HEK293 (cell line): Measurements from ENCODE around the gene ROPN1L.

ENCODE experiments used
- CTCF ChIA-PET: fragments of 350-600 bp; formaldehyde crosslinking; extraction: SDS; loops from one replicate; lab custom pipeline; 2021; ENCODE audit warnings: antibody characterized with exemption; lab: Yijun Ruan, JAX
- POLR2A ChIA-PET: fragments of 300-600 bp; formaldehyde crosslinking; extraction: SDS; loops from one replicate; lab custom pipeline; 2020; ENCODE audit warnings: antibody characterized with exemption, inconsistent platforms; lab: Yijun Ruan, JAX
- H3K27ac ChIP-seq: fragments of 200-500 bp; sonication (Bioruptor generic); 2 replicates; pipeline ENCODE4 v1.5.1; 2014; ENCODE audit warnings: low read depth, low read length, control low read depth, inconsistent platforms; ENCODE audit errors: extremely low read depth
- H3K36me3 ChIP-seq, 2 experiments: fragments of 200-500 bp in 1 of 2; sonication (Bioruptor generic) in 1 of 2; 1 replicate in 1 of 2; 2 replicates in 1 of 2; pipeline ENCODE4 v1.5.1; 2014 to 2017; ENCODE audit warnings: inconsistent platforms in 2 of 2, low read length in 2 of 2; ENCODE audit not compliant: control insufficient read depth in 2 of 2, insufficient read depth in 1 of 2
- H3K4me1 ChIP-seq: fragments of 200-500 bp; sonication (Bioruptor generic); 2 replicates; pipeline ENCODE4 v1.5.1; 2014; ENCODE audit warnings: mild to moderate bottlenecking, low read length, inconsistent platforms; ENCODE audit not compliant: control insufficient read depth, insufficient read depth
- H3K4me3 ChIP-seq: 2 replicates; pipeline ENCODE4 v1.5.1; 2011; ENCODE audit warnings: low read depth, mild to moderate bottlenecking, control low read depth, low read length, moderate library complexity
- H3K9me3 ChIP-seq: fragments of 200-500 bp; sonication (Bioruptor generic); 2 replicates; pipeline ENCODE4 v1.5.1; 2014; ENCODE audit warnings: low read depth, low read length, inconsistent platforms; ENCODE audit not compliant: control insufficient read depth, insufficient read depth
- GLIS2 ChIP-seq: fragments of 450-650 bp; formaldehyde crosslinking; IDR thresholded peaks from 2 replicates; pipeline ENCODE4 v1.5.1; 2016; ENCODE audit warnings: missing biosample characterization, missing genetic modification characterization
- IKZF3 ChIP-seq: fragments of 450-650 bp; IDR thresholded peaks from 2 replicates; pipeline ENCODE4 v1.5.0; 2018; ENCODE audit warnings: missing biosample characterization, mild to moderate bottlenecking, missing genetic modification characterization, moderate library complexity
- KLF10 ChIP-seq: fragments of 450-650 bp; IDR thresholded peaks from 2 replicates; pipeline ENCODE4 v1.5.1; 2018; ENCODE audit warnings: missing biosample characterization, mild to moderate bottlenecking, missing genetic modification characterization
- TSHZ1 ChIP-seq: fragments of 450-650 bp; formaldehyde crosslinking; IDR thresholded peaks from 2 replicates; pipeline ENCODE4 v1.5.1; 2016; ENCODE audit warnings: missing biosample characterization, missing genetic modification characterization, borderline replicate concordance
- ZBTB20 ChIP-seq: fragments of 450-650 bp; formaldehyde crosslinking; IDR thresholded peaks from 2 replicates; pipeline ENCODE4 v1.5.1; 2016; ENCODE audit warnings: missing biosample characterization, missing genetic modification characterization
- ZEB2 ChIP-seq: fragments of 450-650 bp; formaldehyde crosslinking; IDR thresholded peaks from 2 replicates; pipeline ENCODE4 v1.5.1; 2016; ENCODE audit warnings: missing biosample characterization, missing genetic modification characterization
- ZFP3 ChIP-seq: fragments of 450-650 bp; formaldehyde crosslinking; IDR thresholded peaks from 2 replicates; pipeline ENCODE4 v1.5.1; 2016; ENCODE audit warnings: low read depth, missing biosample characterization, missing genetic modification characterization
- ZFP69B ChIP-seq: fragments of 450-650 bp; formaldehyde crosslinking; IDR thresholded peaks from 2 replicates; pipeline ENCODE4 v1.5.1; 2016; ENCODE audit warnings: missing biosample characterization, missing genetic modification characterization
- ZIC2 ChIP-seq: fragments of 450-650 bp; formaldehyde crosslinking; IDR thresholded peaks from 2 replicates; pipeline ENCODE4 v1.5.1; 2016; ENCODE audit warnings: missing biosample characterization, missing genetic modification characterization
- ZNF10 ChIP-seq: fragments of 450-650 bp; formaldehyde crosslinking; IDR thresholded peaks from 2 replicates; pipeline ENCODE4 v1.5.1; 2017; ENCODE audit warnings: missing biosample characterization, missing genetic modification characterization
- ZNF133 ChIP-seq: fragments of 450-650 bp; formaldehyde crosslinking; IDR thresholded peaks from 2 replicates; pipeline ENCODE4 v1.5.1; 2016; ENCODE audit warnings: missing biosample characterization, missing genetic modification characterization
- ZNF18 ChIP-seq: fragments of 450-650 bp; formaldehyde crosslinking; IDR thresholded peaks from 2 replicates; pipeline ENCODE4 v1.5.1; 2016; ENCODE audit warnings: missing biosample characterization, missing genetic modification characterization
- ZNF2 ChIP-seq: fragments of 450-650 bp; formaldehyde crosslinking; IDR thresholded peaks from 2 replicates; pipeline ENCODE4 v1.5.1; 2016; ENCODE audit warnings: missing biosample characterization, missing genetic modification characterization
- ZNF274 ChIP-seq, 2 experiments: fragments of 200-500 bp in 1 of 2; fragments of 450-650 bp in 1 of 2; sonication (Bioruptor generic) in 1 of 2; formaldehyde crosslinking in 1 of 2; IDR thresholded peaks; 2 replicates each; pipeline versions ENCODE4 v1.5.1 to v1.6.1; 2014 to 2016; ENCODE audit warnings: borderline replicate concordance in 1 of 2, inconsistent platforms in 1 of 2, low read length in 1 of 2, missing biosample characterization in 1 of 2, missing genetic modification characterization in 1 of 2
- ZNF341 ChIP-seq: fragments of 450-650 bp; formaldehyde crosslinking; IDR thresholded peaks from 2 replicates; pipeline ENCODE4; 2016; ENCODE audit warnings: low read depth, missing biosample characterization, missing genetic modification characterization
- ZNF366 ChIP-seq: fragments of 450-650 bp; formaldehyde crosslinking; conservative IDR thresholded peaks from 2 replicates; pipeline ENCODE4 v1.5.1; 2016; ENCODE audit warnings: missing biosample characterization, missing genetic modification characterization
- ZNF37A ChIP-seq: fragments of 450-650 bp; IDR thresholded peaks from 2 replicates; pipeline ENCODE4 v1.5.1; 2018; ENCODE audit warnings: missing biosample characterization, missing genetic modification characterization
- ZNF623 ChIP-seq: fragments of 450-650 bp; formaldehyde crosslinking; IDR thresholded peaks from 2 replicates; pipeline ENCODE4 v1.5.1; 2016; ENCODE audit warnings: missing biosample characterization, missing genetic modification characterization
- ZNF654 ChIP-seq: fragments of 450-650 bp; formaldehyde crosslinking; IDR thresholded peaks from 2 replicates; pipeline ENCODE4 v1.5.1; 2016; ENCODE audit warnings: low read depth, missing biosample characterization, missing genetic modification characterization
- ZNF660 ChIP-seq: fragments of 450-650 bp; IDR thresholded peaks from 2 replicates; pipeline ENCODE4 v1.5.1; 2018; ENCODE audit warnings: missing biosample characterization, mild to moderate bottlenecking, missing genetic modification characterization
- ZSCAN30 ChIP-seq: fragments of 450-650 bp; IDR thresholded peaks from 2 replicates; pipeline ENCODE4 v1.5.1; 2018; ENCODE audit warnings: missing biosample characterization, mild to moderate bottlenecking, missing genetic modification characterization, moderate library complexity
- TF ChIP-seq, protein P1 (sequence below): fragments of 450-650 bp; formaldehyde crosslinking; IDR thresholded peaks from 2 replicates; pipeline ENCODE4 v1.5.1; 2016; ENCODE audit warnings: missing biosample characterization, missing genetic modification characterization
- TF ChIP-seq, protein P2 (sequence below): fragments of 450-650 bp; formaldehyde crosslinking; IDR thresholded peaks from 2 replicates; pipeline ENCODE4 v1.5.1; 2016; ENCODE audit warnings: missing biosample characterization, missing genetic modification characterization
- TF ChIP-seq, protein P3 (sequence below): fragments of 450-650 bp; IDR thresholded peaks from 2 replicates; pipeline ENCODE4 v1.5.1; 2018; ENCODE audit warnings: missing biosample characterization, mild to moderate bottlenecking, missing genetic modification characterization

ROPN1L gene

GRCh38 chr5:10452768-10453331 lies 11.2 kb downstream of the ROPN1L start:
- Histone ChIP-seq H3K4me1 (no peaks in the 10 kb centered on the region; the same call in 1 of the 2 replicates), H3K36me3 (no peaks in the 10 kb centered on the region), H3K4me3 (no peak overlapping the region), H3K9me3 (no peaks in the 10 kb centered on the region), H3K27ac (no peak overlapping the region)
- ChIA-PET CTCF (interaction anchor here (0.5 to 9.1 kb wide), 52 partner anchors 9 to 1029 kb away, joined by 3 to 175 read pairs (median 4); no protein-coding TSS in a partner anchor), POLR2A (interaction anchor here (1.5 kb wide), 1 partner anchor 175 kb away, joined by 4 read pairs; no protein-coding TSS in a partner anchor)
- TF ChIP-seq ZNF133 (tag by site-specific recombination) (no peak), ZNF2 (tag by site-specific recombination) (0 out of 2 replicates have a peak, but pooled peaks have one; percentile 21), ZBTB20 (peak; percentile 89), ZEB2 (tag by site-specific recombination) (peak; percentile 34; the same call in 1 of the 2 replicates), ZNF341 (no peak), ZNF366 (tag by site-specific recombination) (0 out of 2 replicates have a peak, but pooled peaks have one; percentile 18), ZNF654 (tag by site-specific recombination) (peak; percentile 99), ZIC2 (tag by site-specific recombination) (peak; percentile 89), ZNF18 (no peak), ZNF623 (no peak), IKZF3 (tag by site-specific recombination) (no peak), KLF10 (tag by site-specific recombination) (peak; percentile 83), ZSCAN30 (tag by site-specific recombination) (peak; percentile 51; the same call in 1 of the 2 replicates)
- TF ChIP-seq, protein P1, sequence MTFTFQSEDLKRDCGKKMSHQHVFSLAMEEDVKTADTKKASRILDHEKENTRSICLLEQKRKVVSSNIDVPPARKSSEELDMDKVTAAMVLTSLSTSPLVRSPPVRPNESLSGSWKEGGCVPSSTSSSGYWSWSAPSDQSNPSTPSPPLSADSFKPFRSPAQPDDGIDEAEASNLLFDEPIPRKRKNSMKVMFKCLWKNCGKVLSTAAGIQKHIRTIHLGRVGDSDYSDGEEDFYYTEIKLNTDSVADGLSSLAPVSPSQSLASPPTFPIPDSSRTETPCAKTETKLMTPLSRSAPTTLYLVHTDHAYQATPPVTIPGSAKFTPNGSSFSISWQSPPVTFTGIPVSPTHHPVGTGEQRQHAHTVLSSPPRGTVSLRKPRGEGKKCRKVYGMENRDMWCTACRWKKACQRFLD: no peak
- TF ChIP-seq, protein P2, sequence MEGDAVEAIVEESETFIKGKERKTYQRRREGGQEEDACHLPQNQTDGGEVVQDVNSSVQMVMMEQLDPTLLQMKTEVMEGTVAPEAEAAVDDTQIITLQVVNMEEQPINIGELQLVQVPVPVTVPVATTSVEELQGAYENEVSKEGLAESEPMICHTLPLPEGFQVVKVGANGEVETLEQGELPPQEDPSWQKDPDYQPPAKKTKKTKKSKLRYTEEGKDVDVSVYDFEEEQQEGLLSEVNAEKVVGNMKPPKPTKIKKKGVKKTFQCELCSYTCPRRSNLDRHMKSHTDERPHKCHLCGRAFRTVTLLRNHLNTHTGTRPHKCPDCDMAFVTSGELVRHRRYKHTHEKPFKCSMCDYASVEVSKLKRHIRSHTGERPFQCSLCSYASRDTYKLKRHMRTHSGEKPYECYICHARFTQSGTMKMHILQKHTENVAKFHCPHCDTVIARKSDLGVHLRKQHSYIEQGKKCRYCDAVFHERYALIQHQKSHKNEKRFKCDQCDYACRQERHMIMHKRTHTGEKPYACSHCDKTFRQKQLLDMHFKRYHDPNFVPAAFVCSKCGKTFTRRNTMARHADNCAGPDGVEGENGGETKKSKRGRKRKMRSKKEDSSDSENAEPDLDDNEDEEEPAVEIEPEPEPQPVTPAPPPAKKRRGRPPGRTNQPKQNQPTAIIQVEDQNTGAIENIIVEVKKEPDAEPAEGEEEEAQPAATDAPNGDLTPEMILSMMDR: peak; percentile 74

- CTCF ChIA-PET: interaction anchor here (0.5 to 9.1 kb wide), 30 partner anchors 9 to 1268 kb away, joined by 3 to 175 read pairs (median 6); no protein-coding TSS in a partner anchor
- no peak overlapping the region for H3K4me3 ChIP-seq
- no peaks in the 10 kb centered on the region; the same call in 1 of the 2 replicates for H3K4me1 ChIP-seq
- H3K9me3 ChIP-seq: no peaks in the 10 kb centered on the region
- no peaks in the 10 kb centered on the region for H3K36me3 ChIP-seq
- H3K27ac ChIP-seq: no peak overlapping the region
- POLR2A ChIA-PET: interaction anchor here (0.6 to 1.5 kb wide), 3 partner anchors 91 to 174 kb away, joined by 3 to 4 read pairs (median 3); no protein-coding TSS in a partner anchor
- TF ChIP-seq ZFP3 (tag by site-specific recombination) (no peak), TSHZ1 (no peak), ZNF37A (no peak), ZNF660 (tag by site-specific recombination) (no peak), GLIS2 (no peak), ZNF274 (IDR thresholded peaks at IDR 0.05; ENCODE audit: low read length) (no peak), ZNF274 (tag by site-specific recombination; IDR thresholded peaks at IDR 0.05; ENCODE audit: borderline replicate concordance) (no peak), ZNF10 (tag by site-specific recombination) (no peak), ZFP69B (tag by site-specific recombination) (no peak)
- TF ChIP-seq, protein P1: no peak
- TF ChIP-seq, protein P3, sequence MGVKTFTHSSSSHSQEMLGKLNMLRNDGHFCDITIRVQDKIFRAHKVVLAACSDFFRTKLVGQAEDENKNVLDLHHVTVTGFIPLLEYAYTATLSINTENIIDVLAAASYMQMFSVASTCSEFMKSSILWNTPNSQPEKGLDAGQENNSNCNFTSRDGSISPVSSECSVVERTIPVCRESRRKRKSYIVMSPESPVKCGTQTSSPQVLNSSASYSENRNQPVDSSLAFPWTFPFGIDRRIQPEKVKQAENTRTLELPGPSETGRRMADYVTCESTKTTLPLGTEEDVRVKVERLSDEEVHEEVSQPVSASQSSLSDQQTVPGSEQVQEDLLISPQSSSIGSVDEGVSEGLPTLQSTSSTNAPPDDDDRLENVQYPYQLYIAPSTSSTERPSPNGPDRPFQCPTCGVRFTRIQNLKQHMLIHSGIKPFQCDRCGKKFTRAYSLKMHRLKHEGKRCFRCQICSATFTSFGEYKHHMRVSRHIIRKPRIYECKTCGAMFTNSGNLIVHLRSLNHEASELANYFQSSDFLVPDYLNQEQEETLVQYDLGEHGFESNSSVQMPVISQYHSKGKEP: no peak
These were observed 11.9 kb downstream of the ROPN1L start for GRCh38 chr5:10453545-10453944.
